CD14-positive monocyte (primary cell): ENCODE measurements around the gene ATP6V0E1. TPM values are rescaled to one million over a fixed set of nuclear protein-coding genes. Genes with fewer than 3 reads are reported as not detected.

Source experiments
- DNase-seq, 3 donors: peaks; one replicate each; pipeline ENCODE4 v3.0.0-alpha.2; 2011 to 2022
- H2AFZ ChIP-seq: 2 replicates; pipeline ENCODE4 v1.6.0; 2012; ENCODE audit warnings: mild to moderate bottlenecking, low read depth, low read length, inconsistent platforms; ENCODE audit not compliant: insufficient read depth, poor library complexity, severe bottlenecking
- H3K27ac ChIP-seq, 2 donors: 1 replicate in 1 of 2; 2 replicates in 1 of 2; pipeline ENCODE4 v1.5.1; 2012 to 2013; ENCODE audit warnings: low read length in 2 of 2, control low read depth in 1 of 2, inconsistent platforms in 1 of 2, low read depth in 1 of 2, mild to moderate bottlenecking in 1 of 2
- H3K27me3 ChIP-seq, 2 donors: one replicate each; pipeline versions ENCODE4 v1.6.0 to v1.6.1; 2011 to 2013; ENCODE audit warnings: low read length in 2 of 2; ENCODE audit not compliant: control insufficient read depth in 2 of 2, insufficient read depth in 2 of 2
- H3K36me3 ChIP-seq, 2 donors: replicated peaks in 1 of 2; 1 replicate in 1 of 2; 2 replicates in 1 of 2; pipeline versions ENCODE4 v1.5.1 to v1.6.1; 2012 to 2013; ENCODE audit warnings: low read length in 2 of 2, control low read depth in 1 of 2, inconsistent platforms in 1 of 2, mild to moderate bottlenecking in 1 of 2; ENCODE audit not compliant: insufficient read depth in 2 of 2, control insufficient read depth in 1 of 2
- H3K4me1 ChIP-seq, 2 donors: 1 replicate in 1 of 2; 2 replicates in 1 of 2; pipeline versions ENCODE4 v1.5.1 to v1.6.1; 2012 to 2013; ENCODE audit warnings: low read length in 2 of 2, control low read depth in 1 of 2, inconsistent platforms in 1 of 2, mild to moderate bottlenecking in 1 of 2, moderate library complexity in 1 of 2; ENCODE audit not compliant: insufficient read depth in 2 of 2, control insufficient read depth in 1 of 2
- H3K4me2 ChIP-seq: replicated peaks from 2 replicates; pipeline ENCODE3; 2012; ENCODE audit warnings: low read length, moderate library complexity, mild to moderate bottlenecking; ENCODE audit not compliant: poor library complexity, severe bottlenecking; ENCODE audit errors: extremely low read depth
- H3K4me3 ChIP-seq, 3 experiments: fragments of 200-600 bp in 1 of 3; sonication (generic) in 1 of 3; replicated peaks in 1 of 3; 1 replicate in 2 of 3; 2 replicates in 1 of 3; pipeline ENCODE4 v1.5.1; 2011 to 2013; ENCODE audit warnings: low read length in 3 of 3, mild to moderate bottlenecking in 3 of 3, control low read depth in 2 of 3, low read depth in 2 of 3, inconsistent platforms in 1 of 3, moderate library complexity in 1 of 3
- H3K79me2 ChIP-seq: 2 replicates; pipeline ENCODE4 v1.6.0; 2012; ENCODE audit warnings: mild to moderate bottlenecking, control low read depth, inconsistent platforms, low read length, moderate library complexity; ENCODE audit not compliant: insufficient read depth
- H3K9ac ChIP-seq: 2 replicates; pipeline ENCODE4 v1.6.0; 2017; ENCODE audit warnings: low read length, mild to moderate bottlenecking; ENCODE audit not compliant: insufficient read depth, poor library complexity, severe bottlenecking
- H3K9me3 ChIP-seq, 2 donors: replicated peaks in 1 of 2; 1 replicate in 1 of 2; 2 replicates in 1 of 2; pipeline versions ENCODE4 v1.5.1 to v1.6.1; 2012 to 2013; ENCODE audit warnings: low read length in 2 of 2, control low read depth in 1 of 2; ENCODE audit not compliant: control insufficient read depth in 1 of 2, insufficient read depth in 1 of 2
- H4K20me1 ChIP-seq: 2 replicates; pipeline ENCODE4 v1.6.0; 2012; ENCODE audit warnings: mild to moderate bottlenecking, low read length, control low read depth, moderate library complexity; ENCODE audit not compliant: insufficient read depth
- H3K27ac Mint-ChIP-seq, 7 donors: one replicate each; pipeline ENCODE4 v1.8.0; 2020; ENCODE audit warnings: mild to moderate bottlenecking in 7 of 7, mixed read lengths in 7 of 7, moderate library complexity in 6 of 7, inconsistent platforms in 2 of 7
- H3K27me3 Mint-ChIP-seq, 3 donors: one replicate each; pipeline ENCODE4 v1.8.0; 2021 to 2022; ENCODE audit warnings: low read depth in 3 of 3, mild to moderate bottlenecking in 3 of 3, mixed read lengths in 3 of 3, moderate library complexity in 3 of 3, inconsistent platforms in 1 of 3
- H3K36me3 Mint-ChIP-seq, 2 donors: one replicate each; pipeline ENCODE4 v1.8.0; 2020; ENCODE audit warnings: mixed read lengths in 2 of 2, inconsistent platforms in 1 of 2, mild to moderate bottlenecking in 1 of 2
- H3K4me1 Mint-ChIP-seq: one replicate; pipeline ENCODE4 v1.8.0; 2020; ENCODE audit warnings: mild to moderate bottlenecking, mixed read lengths
- H3K4me3 Mint-ChIP-seq, 2 donors: one replicate each; pipeline ENCODE4 v1.8.0; 2020; ENCODE audit warnings: mild to moderate bottlenecking in 2 of 2, mixed read lengths in 2 of 2, moderate library complexity in 1 of 2
- H3K9me3 Mint-ChIP-seq, 7 donors: one replicate each; pipeline ENCODE4 v1.8.0; 2020 to 2022; ENCODE audit warnings: mixed read lengths in 7 of 7, mild to moderate bottlenecking in 6 of 7, moderate library complexity in 6 of 7, inconsistent platforms in 2 of 7
- CTCF ChIP-seq: fragments of 200-600 bp; IDR thresholded peaks from one replicate; pipeline ENCODE4 v1.8.0; 2022; ENCODE audit warnings: antibody characterized with exemption, mild to moderate bottlenecking
- WGBS: methylation state at CpG from one replicate; pipeline ENCODE4 v1.1.5; 2013; ENCODE audit warnings: missing lambda C conversion rate; ENCODE audit not compliant: insufficient coverage; 5-methylcytosine and 5-hydroxymethylcytosine counted together
- intact Hi-C, 2 donors: fragments of 100-400 bp; cut with micrococcal nuclease; formaldehyde crosslinking; loops; one replicate each; pipeline versions ENCODE4 v1.15.0 to v1.15.1; 2023
- polyA plus RNA-seq, 3 donors: library from polyadenylated mRNA; depleted of rRNA in 1 of 3; unstranded in 2 of 3; stranded (reverse) in 1 of 3; fragments of 300-500 nt in 2 of 3; fragments of >200 nt in 1 of 3; fragmentation: Illumina TruSeq in 2 of 3; gene quantifications; 1 replicate in 2 of 3; 2 replicates in 1 of 3; pipeline ENCODE4 v1.2.3, GENCODE V29; 2012 to 2021

ATP6V0E1 gene
- polyA plus RNA-seq, 3 donors = 216 to 760 (median 698) TPM

- Histone ChIP-seq H3K9me3 (no peaks in the 10 kb centered on the region), H3K4me3 (no peak overlapping the region), H4K20me1 (no peaks in the 10 kb centered on the region), H3K79me2 (peaks cover 13% of the 10 kb centered on the region), H3K36me3 (peaks cover 5 to 10% of the 10 kb centered on the region in 2 donors), H3K4me1 (peaks cover 16 to 24% of the 10 kb centered on the region in 2 donors), H3K9ac (no peak overlapping the region), H3K27ac (no peak overlapping the region), H3K4me2 (no peak overlapping the region), H2AFZ (no peak overlapping the region), H3K27me3 (no peaks in the 10 kb centered on the region)
- TF ChIP-seq CTCF = no peak
- H3K4me1 Mint-ChIP-seq = peaks cover 25% of the 10 kb centered on the region
- intact Hi-C loops = no loop called here
- peak overlapping the region in 1 of 2 donors; percentile 22 for H3K4me3 Mint-ChIP-seq
- peaks cover 9 to 11% of the 10 kb centered on the region in 2 donors for H3K36me3 Mint-ChIP-seq
- DNase-seq = peak; percentile 6 to 18 (median 18)
- peaks cover 0 to 3% (median 0%) of the 10 kb centered on the region in 7 donors for H3K9me3 Mint-ChIP-seq
- WGBS = 11% methylated on average over 3 of the region's 4 CpGs
- H3K27me3 Mint-ChIP-seq = peaks cover 5 to 15% (median 6%) of the 10 kb centered on the region in 3 donors
- peak overlapping the region in 2 of 7 donors; percentile 2 to 54 for H3K27ac Mint-ChIP-seq
Observed at GRCh38 chr5:172956936-172957335, 26.6 kb upstream of the ATP6V0E1 start.

- Mint-ChIP-seq H3K27me3 (peaks cover 5 to 15% (median 6%) of the 10 kb centered on the region in 3 donors), H3K36me3 (peaks cover 10 to 12% of the 10 kb centered on the region in 2 donors), H3K27ac (peak overlapping the region in 5 of 7 donors; percentile 2 to 54 (median 20)), H3K9me3 (peaks cover 0 to 3% (median 0%) of the 10 kb centered on the region in 7 donors), H3K4me1 (peaks cover 25% of the 10 kb centered on the region), H3K4me3 (no peak overlapping the region)
- H2AFZ ChIP-seq = no peak overlapping the region
- H3K4me2 ChIP-seq = no peak overlapping the region
- peaks cover 16 to 24% of the 10 kb centered on the region in 2 donors for H3K4me1 ChIP-seq
- no peaks in the 10 kb centered on the region for H3K27me3 ChIP-seq
- H4K20me1 ChIP-seq = no peaks in the 10 kb centered on the region
- TF ChIP-seq CTCF = no peak
- WGBS = 72% methylated on average over 5 of the region's 5 CpGs
- no peak overlapping the region for H3K4me3 ChIP-seq
- peaks cover 13% of the 10 kb centered on the region for H3K79me2 ChIP-seq
- H3K36me3 ChIP-seq = peaks cover 6 to 10% of the 10 kb centered on the region in 2 donors
- intact Hi-C loops = no loop called here
- no peak overlapping the region for H3K27ac ChIP-seq
- DNase-seq = no peak
- no peak overlapping the region for H3K9ac ChIP-seq
- no peaks in the 10 kb centered on the region for H3K9me3 ChIP-seq
Observed at GRCh38 chr5:172957458-172957857, 26.1 kb upstream of the ATP6V0E1 start.
